Umbilical cord (tissue), 2 donors: ENCODE measurements around the gene SAMHD1. TPM values are rescaled to one million over a fixed set of nuclear protein-coding genes. Genes with fewer than 3 reads are reported as not detected.

Experiments
- DNase-seq: peaks from one replicate; pipeline ENCODE4 v3.0.0-alpha.2; 2015; ENCODE audit warnings: low spot score
- total RNA-seq: library from RNA; depleted of rRNA; stranded (reverse); fragments of >200 nt; gene quantifications from one replicate; pipeline ENCODE4 v1.2.3, GENCODE V29; 2014; ENCODE audit warnings: low replicate concordance; ENCODE audit not compliant: insufficient read depth

The SAMHD1 gene
- total RNA-seq, 1 donor from 2014 or later = 75.8 TPM

- no peak for DNase-seq
Measured at GRCh38 chr20:36873498-36874189, 77.9 kb downstream of the SAMHD1 start.

- no peak for DNase-seq
Measured at GRCh38 chr20:36872852-36873251, 78.7 kb downstream of the SAMHD1 start.

- DNase-seq = no peak
Measured at GRCh38 chr20:36871640-36872570, 79.6 kb downstream of the SAMHD1 start.

- DNase-seq = no peak
Measured at GRCh38 chr20:36866681-36867495, 84.6 kb downstream of the SAMHD1 start.

- DNase-seq = no peak
Measured at GRCh38 chr20:36866164-36866563, 85.3 kb downstream of the SAMHD1 start.

- no peak for DNase-seq
Measured at GRCh38 chr20:36865861-36866149, 85.7 kb downstream of the SAMHD1 start.

GRCh38 chr20:36865076-36865860 is 86.2 kb downstream of the SAMHD1 start:
- no peak for DNase-seq

- DNase-seq = no peak
Measured at GRCh38 chr20:36862857-36863668, 88.4 kb downstream of the SAMHD1 start.

GRCh38 chr20:36861875-36862801 is 89.4 kb downstream of the SAMHD1 start:
- DNase-seq = peak; percentile 94

- no peak for DNase-seq
Measured at GRCh38 chr20:36861625-36861874, 90.0 kb downstream of the SAMHD1 start.

GRCh38 chr20:36860811-36861624 is 90.5 kb downstream of the SAMHD1 start:
- no peak for DNase-seq

GRCh38 chr20:36860339-36860738 is 91.2 kb downstream of the SAMHD1 start:
- DNase-seq = no peak

- DNase-seq = no peak
Measured at GRCh38 chr20:36859700-36860330, 91.7 kb downstream of the SAMHD1 start.

GRCh38 chr20:36859282-36859555 is 92.3 kb downstream of the SAMHD1 start:
- no peak for DNase-seq

GRCh38 chr20:36856691-36857635 is 94.5 kb downstream of the SAMHD1 start:
- DNase-seq = peak; percentile 61

GRCh38 chr20:36856195-36856594 is 95.3 kb downstream of the SAMHD1 start:
- DNase-seq = no peak

GRCh38 chr20:36855241-36855657 is 96.3 kb downstream of the SAMHD1 start:
- DNase-seq = no peak
